GM13976 (cell line): ENCODE results near the gene ANKUB1.
"Not testable (repeated sequence)": the region's sequence is repeated elsewhere in the genome, so short reads cannot be mapped to it uniquely, and the experiment has no call there.

Source experiments
- DNase-seq: peaks from one replicate; pipeline ENCODE4 v3.0.0; 2012; ENCODE audit warnings: low spot score
- CTCF ChIP-seq: IDR thresholded peaks from 2 replicates; pipeline ENCODE4 v1.5.1; 2012; ENCODE audit warnings: borderline replicate concordance, mild to moderate bottlenecking; ENCODE audit not compliant: insufficient read depth; ENCODE audit errors: extremely low read depth, missing control alignments, control extremely low read depth
- in situ Hi-C: fragments of 300-500 bp; cut with MboI; formaldehyde crosslinking; loops from one replicate; pipeline ENCODE4 v1.12.0; 2022; ENCODE audit warnings: low sequenced_read_pairs, mixed read lengths, inconsistent platforms; ENCODE audit not compliant: unreplicated experiment

ANKUB1 gene, protein sequence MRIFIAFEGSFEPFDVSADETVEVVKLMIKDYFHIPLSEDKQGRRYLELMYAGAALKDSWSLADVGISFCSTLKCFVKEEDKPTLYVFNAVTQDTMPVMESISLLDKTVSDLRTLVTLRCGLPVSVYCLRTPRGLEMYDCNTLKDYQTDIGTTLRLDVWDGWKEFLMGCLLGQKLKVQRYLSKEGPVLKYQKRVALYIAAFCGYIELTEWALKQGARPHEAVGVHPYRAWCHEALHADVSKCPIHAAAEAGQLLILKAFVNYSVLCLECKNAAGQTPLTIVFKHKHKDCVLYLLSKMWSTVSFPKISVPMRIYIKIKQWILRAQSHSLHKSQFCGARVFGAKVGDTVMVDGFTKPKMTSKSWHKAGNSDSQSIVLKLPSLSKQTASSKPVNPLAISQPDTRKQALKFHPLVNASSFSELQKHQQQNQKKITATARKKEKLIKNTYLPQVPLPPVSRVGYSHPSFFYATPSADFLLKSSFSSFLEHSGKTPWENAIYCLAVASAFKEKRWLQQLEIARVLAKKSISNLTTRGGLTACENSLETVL

DNA sequence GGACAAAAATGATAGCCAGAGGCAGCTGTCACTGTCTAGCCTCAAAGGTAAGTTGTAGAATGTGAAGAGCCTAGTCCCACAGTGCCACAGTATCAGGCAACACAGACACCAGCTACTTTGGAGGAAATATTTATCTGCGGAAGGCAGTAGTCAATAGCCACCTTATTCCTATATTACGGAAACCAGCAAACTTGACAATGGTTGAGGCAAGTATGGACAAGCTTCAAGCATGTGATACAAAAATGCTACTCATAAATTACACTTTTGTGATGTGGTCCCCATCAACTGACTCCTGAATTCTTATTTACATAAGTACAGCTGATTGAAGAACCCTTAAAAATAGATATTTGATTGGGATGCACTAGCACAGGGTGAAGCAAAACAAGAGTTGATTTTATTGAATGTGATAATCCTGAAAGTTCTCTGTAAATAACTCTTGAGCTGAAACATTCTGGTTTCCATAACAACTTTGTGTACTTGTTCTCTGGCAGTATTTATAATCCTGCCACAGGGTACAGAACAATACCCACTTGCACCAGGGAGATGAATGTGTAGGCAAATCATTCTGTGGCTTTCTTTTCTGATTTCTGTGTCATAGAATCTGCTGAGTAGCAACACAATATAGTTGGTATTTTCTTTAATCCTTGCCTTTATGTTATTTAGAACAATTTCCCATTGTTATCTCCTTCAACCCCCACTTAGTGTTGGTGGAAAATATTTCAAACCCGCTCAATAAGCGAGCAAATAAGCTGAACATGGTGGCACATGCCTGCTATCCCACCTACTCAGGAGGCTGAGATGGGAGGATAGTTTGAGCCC is at the start of gene ANKUB1:
Gene ANKUB1, minus strand, starts transcription at position 103 of the 819 bp plus-strand sequence. CDS start 188 bp downstream, outside the sequence.
- DNase-seq: no peak
- no peak for TF ChIP-seq CTCF
- in situ Hi-C loops: no loop called here

GRCh38 chr3:149839896-149840295 is 47.5 kb upstream of the ANKUB1 start:
- DNase-seq: no peak
- TF ChIP-seq CTCF: no peak
- in situ Hi-C loops: no loop called here

GRCh38 chr3:149839469-149839868 is 47.1 kb upstream of the ANKUB1 start:
- DNase-seq, in situ Hi-C loops: not testable (repeated sequence)

DNA sequence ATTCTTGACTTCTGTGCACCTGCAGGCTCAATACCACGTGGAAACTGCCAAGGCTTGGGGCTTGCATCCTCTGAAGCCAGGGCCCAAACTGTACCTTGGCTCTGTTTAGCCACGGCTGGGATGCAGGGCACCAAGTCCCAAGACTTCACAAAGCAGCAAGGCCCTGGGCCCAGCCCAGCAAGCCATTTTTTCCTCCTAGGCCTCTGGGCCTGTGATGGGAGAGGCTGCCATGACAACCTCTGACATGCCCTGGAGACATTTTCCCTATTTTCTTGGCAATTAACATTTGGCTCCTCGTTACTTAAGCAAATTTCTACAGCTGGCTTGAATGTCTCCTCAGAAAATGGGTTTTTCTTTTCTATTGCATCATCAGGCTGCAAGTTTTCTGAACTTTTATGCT is 46.1 kb upstream of the ANKUB1 start:
- in situ Hi-C loops, DNase-seq: not testable (repeated sequence)

DNA sequence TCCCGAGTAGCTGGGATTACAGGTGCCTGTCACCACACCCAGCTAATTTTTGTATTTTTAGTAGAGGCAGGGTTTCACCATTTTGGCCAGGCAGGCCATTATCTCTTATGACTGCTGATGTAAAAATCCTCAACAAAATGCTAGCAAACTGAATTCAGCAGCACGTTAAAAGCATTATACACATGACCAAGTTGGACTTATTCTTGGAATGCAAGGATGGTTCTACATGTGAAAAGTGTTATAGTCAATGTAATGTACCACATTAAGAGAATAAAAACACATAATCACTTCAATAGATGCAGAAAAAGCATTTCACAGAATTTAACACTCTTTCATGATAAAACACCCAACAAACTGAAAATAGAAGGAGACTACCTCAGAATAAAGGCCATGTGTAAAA is 40.9 kb upstream of the ANKUB1 start:
- TF ChIP-seq CTCF: no peak
- no peak for DNase-seq
- in situ Hi-C loops: no loop called here

GRCh38 chr3:149832086-149832485 is 39.7 kb upstream of the ANKUB1 start:
- in situ Hi-C loops: no loop called here
- DNase-seq: no peak
- no peak for TF ChIP-seq CTCF

DNA sequence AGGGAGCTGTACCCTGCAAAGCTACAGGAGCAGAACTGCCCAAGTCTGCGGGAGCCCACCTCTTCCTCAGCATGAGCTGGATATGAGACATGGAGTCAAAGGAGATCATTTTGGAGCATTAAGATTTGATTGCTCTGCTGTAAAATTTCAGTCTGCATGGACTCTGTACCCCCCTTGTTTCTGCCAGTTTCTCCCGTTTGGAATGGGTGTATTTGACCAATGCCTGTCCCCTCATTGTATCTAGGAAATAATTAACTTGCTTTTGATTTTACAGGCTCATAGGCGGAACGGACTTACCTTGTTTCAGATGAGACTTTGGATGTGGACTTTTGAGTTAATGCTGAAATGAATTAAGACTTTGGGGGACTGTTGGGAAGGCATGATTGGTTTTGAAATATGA is 39.0 kb upstream of the ANKUB1 start:
- TF ChIP-seq CTCF: no peak
- no peak for DNase-seq
- in situ Hi-C loops: no loop called here
